Retinal pigment epithelial cell (primary cell): Measurements from ENCODE around the gene PPM1M.

Experiments used
- DNase-seq: peaks from one replicate; pipeline ENCODE4 v3.0.0-alpha.2; 2010; ENCODE audit warnings: low read depth
- H3K4me3 ChIP-seq: 2 replicates; pipeline ENCODE4 v1.5.1; 2011; ENCODE audit warnings: mild to moderate bottlenecking, low read length, control low read depth, moderate library complexity
- CTCF ChIP-seq: conservative IDR thresholded peaks from 2 replicates; pipeline ENCODE4 v1.5.1; 2011; ENCODE audit warnings: low read depth, low read length, control low read depth, inconsistent platforms

PPM1M gene

GRCh38 chr3:52293491-52294319 is 48.1 kb downstream of the PPM1M start:
- TF ChIP-seq CTCF, result no peak
- no peak for DNase-seq
- H3K4me3 ChIP-seq, result no peak overlapping the region

- no peak for DNase-seq
- no peak for TF ChIP-seq CTCF
- no peak overlapping the region for H3K4me3 ChIP-seq
Observed at GRCh38 chr3:52294320-52295150, 49.0 kb downstream of the PPM1M start.

GRCh38 chr3:52295671-52296208 is 50.2 kb downstream of the PPM1M start:
- no peak for TF ChIP-seq CTCF

GRCh38 chr3:52297242-52298148 is 51.9 kb downstream of the PPM1M start:
- DNase-seq, result no peak
- no peak for TF ChIP-seq CTCF
- no peak overlapping the region for H3K4me3 ChIP-seq

More at GRCh38 chr3:52295671-52296208, 50.2 kb downstream of the PPM1M start:
- no peak overlapping the region for H3K4me3 ChIP-seq
- DNase-seq, result no peak

GRCh38 chr3:52298149-52299098 is 52.9 kb downstream of the PPM1M start:
- H3K4me3 ChIP-seq, result peak overlapping the region; percentile 32
- peak; percentile 24 for TF ChIP-seq CTCF
- no peak for DNase-seq
